Measurements from ENCODE around the gene KCNQ2. TPM values are rescaled to one million over a fixed set of nuclear protein-coding genes. Genes with fewer than 3 reads are reported as not detected.

The KCNQ2 gene
- total RNA-seq, 1 experiment from 2014 or later: 0.38 TPM

DNA sequence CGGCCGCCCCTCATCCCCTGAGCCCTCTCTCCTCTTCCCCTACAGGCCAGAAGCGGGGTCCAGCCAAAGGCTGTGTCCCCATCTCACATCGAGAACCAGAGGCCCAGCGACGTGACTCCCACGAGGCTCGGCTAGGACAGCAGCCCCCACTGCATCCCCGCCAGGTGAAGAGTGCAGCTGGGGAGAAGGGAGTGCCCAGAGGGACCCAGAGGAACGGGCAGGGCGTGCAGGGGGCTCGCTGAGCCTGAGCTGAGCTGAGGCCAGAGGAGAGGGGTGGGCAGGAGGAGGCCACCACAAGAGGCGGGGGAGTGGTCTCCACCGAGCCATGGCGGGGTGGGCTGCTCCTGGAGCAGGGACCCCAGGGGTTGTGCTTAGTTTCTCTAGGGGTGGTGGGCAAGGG is 32.6 kb downstream of the KCNQ2 start:
- Mint-ChIP-seq H3K36me3 (ENCODE audit: insufficient read depth, unreplicated experiment) (peaks cover 12% of the 10 kb centered on the region), H3K4me1 (ENCODE audit: low read depth, unreplicated experiment) (peaks cover 6% of the 10 kb centered on the region), H3K4me3 (ENCODE audit: low read depth, unreplicated experiment) (no peak overlapping the region), H3K27ac (ENCODE audit: unreplicated experiment) (no peak overlapping the region), H3K27me3 (ENCODE audit: unreplicated experiment) (peaks cover 83% of the 10 kb centered on the region), H3K9me3 (ENCODE audit: low read depth, unreplicated experiment) (peaks cover 6% of the 10 kb centered on the region)
- BruUV-seq (replicated peaks): no TSS peak
- CTCF ChIA-PET: no interaction called here
- intact Hi-C loops (cut with micrococcal nuclease; ENCODE audit: unreplicated experiment): loop anchor here (5.0 kb wide), 1 partner anchor 82 kb away; the partner anchor contains the start of gene PPDPF
- TF ChIP-seq CTCF (IDR thresholded peaks at IDR 0.05; ENCODE audit: unreplicated experiment): no peak
- DNase-seq: no peak

DNA sequence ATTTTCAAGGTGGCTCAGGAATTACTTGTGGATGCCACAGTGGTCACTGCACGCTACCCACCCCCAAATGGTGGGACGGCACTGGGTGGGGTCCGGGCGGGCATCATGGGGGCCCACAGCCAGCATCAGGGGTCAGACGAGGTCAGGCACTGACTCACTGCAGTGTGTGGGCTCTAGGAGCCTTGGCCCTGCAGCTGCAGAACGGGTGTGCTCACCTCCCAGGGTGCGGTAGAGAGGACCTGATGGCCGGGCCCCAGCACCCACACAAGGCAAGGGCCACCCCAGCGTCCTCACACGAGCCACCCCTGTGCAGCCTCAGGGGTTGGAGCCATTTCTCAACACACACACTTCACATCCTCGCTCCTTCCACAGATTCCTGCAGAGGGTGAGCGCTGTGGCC is 34.3 kb downstream of the KCNQ2 start:
- no TSS peak for BruUV-seq (replicated peaks)
- Mint-ChIP-seq H3K4me1 (ENCODE audit: low read depth, unreplicated experiment) (peaks cover 6% of the 10 kb centered on the region), H3K27ac (ENCODE audit: unreplicated experiment) (no peak overlapping the region), H3K9me3 (ENCODE audit: low read depth, unreplicated experiment) (peaks cover 4% of the 10 kb centered on the region), H3K27me3 (ENCODE audit: unreplicated experiment) (peaks cover 89% of the 10 kb centered on the region), H3K36me3 (ENCODE audit: insufficient read depth, unreplicated experiment) (peaks cover 18% of the 10 kb centered on the region), H3K4me3 (ENCODE audit: low read depth, unreplicated experiment) (no peak overlapping the region)
- TF ChIP-seq CTCF (IDR thresholded peaks at IDR 0.05; ENCODE audit: unreplicated experiment): no peak
- intact Hi-C loops (cut with micrococcal nuclease; ENCODE audit: unreplicated experiment): no loop called here
- CTCF ChIA-PET: no interaction called here
- no peak for DNase-seq

- H3K27ac Mint-ChIP-seq (ENCODE audit: unreplicated experiment): no peak overlapping the region
Observed at GRCh38 chr20:63435552-63435951, 36.9 kb downstream of the KCNQ2 start.

DNA sequence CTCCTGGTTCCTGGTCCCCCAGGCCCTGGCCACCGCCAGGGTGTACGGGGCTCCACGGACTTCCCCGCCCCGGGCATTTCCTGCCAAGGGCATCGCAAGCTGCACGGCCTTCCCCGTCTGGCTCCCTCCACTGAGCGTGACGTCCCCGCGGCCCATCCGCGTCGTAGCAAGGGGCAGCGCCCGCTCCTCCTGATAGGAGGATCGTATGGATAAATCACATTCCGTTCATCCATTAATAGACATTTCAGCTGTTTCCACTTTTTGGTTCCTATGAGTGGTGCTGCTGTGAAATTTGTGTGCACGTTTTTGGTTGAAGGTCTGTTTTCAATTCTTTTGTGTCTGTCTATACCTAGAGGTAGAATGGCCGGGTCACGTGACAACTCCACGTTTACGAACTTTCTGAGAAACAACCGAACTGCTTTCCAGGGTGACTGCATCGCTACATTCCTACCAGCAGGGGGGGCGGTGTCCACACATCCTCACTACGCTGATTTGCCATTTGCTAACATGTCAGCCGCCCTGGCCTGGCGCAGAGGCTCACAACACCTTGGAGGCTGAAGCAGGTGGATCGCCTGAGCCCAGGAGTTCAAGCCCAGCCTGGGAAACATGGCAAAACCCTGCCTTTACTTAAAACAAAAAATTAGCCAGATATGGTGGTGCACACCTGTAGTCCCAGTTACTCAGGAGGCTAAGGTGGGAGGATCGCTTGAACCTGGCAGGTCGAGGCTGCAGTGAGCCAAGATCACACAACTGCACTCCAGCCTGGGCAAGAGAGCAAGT is 37.7 kb downstream of the KCNQ2 start:
- Mint-ChIP-seq H3K27ac (ENCODE audit: unreplicated experiment) (no peak overlapping the region), H3K27me3 (ENCODE audit: unreplicated experiment) (peaks cover 78% of the 10 kb centered on the region), H3K4me1 (ENCODE audit: low read depth, unreplicated experiment) (peaks cover 6% of the 10 kb centered on the region), H3K36me3 (ENCODE audit: insufficient read depth, unreplicated experiment) (peaks cover 9% of the 10 kb centered on the region), H3K9me3 (ENCODE audit: low read depth, unreplicated experiment) (no peaks in the 10 kb centered on the region), H3K4me3 (ENCODE audit: low read depth, unreplicated experiment) (no peak overlapping the region)
- peak; percentile 81 for DNase-seq
- CTCF ChIA-PET: no interaction called here
- BruUV-seq (replicated peaks): no TSS peak
- peak; percentile 98 for TF ChIP-seq CTCF (IDR thresholded peaks at IDR 0.05; ENCODE audit: unreplicated experiment)
- intact Hi-C loops (cut with micrococcal nuclease; ENCODE audit: unreplicated experiment): no loop called here

More at GRCh38 chr20:63435552-63435951, 36.9 kb downstream of the KCNQ2 start:
- intact Hi-C loops (cut with micrococcal nuclease; ENCODE audit: unreplicated experiment): no loop called here
- Mint-ChIP-seq H3K36me3 (ENCODE audit: insufficient read depth, unreplicated experiment) (peaks cover 11% of the 10 kb centered on the region), H3K4me1 (ENCODE audit: low read depth, unreplicated experiment) (peaks cover 6% of the 10 kb centered on the region), H3K4me3 (ENCODE audit: low read depth, unreplicated experiment) (no peak overlapping the region), H3K27me3 (ENCODE audit: unreplicated experiment) (peaks cover 78% of the 10 kb centered on the region), H3K9me3 (ENCODE audit: low read depth, unreplicated experiment) (no peaks in the 10 kb centered on the region)
- CTCF ChIA-PET: interaction anchor here (0.6 kb wide), 2 partner anchors 30 to 38 kb away, joined by 3 to 4 read pairs; no protein-coding TSS in a partner anchor
- no peak for TF ChIP-seq CTCF (IDR thresholded peaks at IDR 0.05; ENCODE audit: unreplicated experiment)
- DNase-seq: no peak
- BruUV-seq (replicated peaks): no TSS peak
